Measurements from ENCODE around the gene ARPC4. TPM values are rescaled to one million over a fixed set of nuclear protein-coding genes. Genes with fewer than 3 reads are reported as not detected.

The ARPC4 gene
- total RNA-seq, 1 donor from 2014 or later, result 170 TPM

- DNase-seq, result no peak
- ATAC-seq, result no peak
- no peaks in the 10 kb centered on the region for H3K27me3 ChIP-seq (ENCODE audit: low read depth)
- H3K27ac ChIP-seq, result no peak overlapping the region
- peaks cover 3% of the 10 kb centered on the region for H3K4me1 ChIP-seq
- H3K9me3 ChIP-seq, result no peaks in the 10 kb centered on the region
- TF ChIP-seq, protein P1, sequence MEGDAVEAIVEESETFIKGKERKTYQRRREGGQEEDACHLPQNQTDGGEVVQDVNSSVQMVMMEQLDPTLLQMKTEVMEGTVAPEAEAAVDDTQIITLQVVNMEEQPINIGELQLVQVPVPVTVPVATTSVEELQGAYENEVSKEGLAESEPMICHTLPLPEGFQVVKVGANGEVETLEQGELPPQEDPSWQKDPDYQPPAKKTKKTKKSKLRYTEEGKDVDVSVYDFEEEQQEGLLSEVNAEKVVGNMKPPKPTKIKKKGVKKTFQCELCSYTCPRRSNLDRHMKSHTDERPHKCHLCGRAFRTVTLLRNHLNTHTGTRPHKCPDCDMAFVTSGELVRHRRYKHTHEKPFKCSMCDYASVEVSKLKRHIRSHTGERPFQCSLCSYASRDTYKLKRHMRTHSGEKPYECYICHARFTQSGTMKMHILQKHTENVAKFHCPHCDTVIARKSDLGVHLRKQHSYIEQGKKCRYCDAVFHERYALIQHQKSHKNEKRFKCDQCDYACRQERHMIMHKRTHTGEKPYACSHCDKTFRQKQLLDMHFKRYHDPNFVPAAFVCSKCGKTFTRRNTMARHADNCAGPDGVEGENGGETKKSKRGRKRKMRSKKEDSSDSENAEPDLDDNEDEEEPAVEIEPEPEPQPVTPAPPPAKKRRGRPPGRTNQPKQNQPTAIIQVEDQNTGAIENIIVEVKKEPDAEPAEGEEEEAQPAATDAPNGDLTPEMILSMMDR (IDR thresholded peaks at IDR 0.05), result no peak
- intact Hi-C loops (cut with DNase I), result no loop called here
- peaks cover 96% of the 10 kb centered on the region for H3K36me3 ChIP-seq
- no peak overlapping the region for H3K4me3 ChIP-seq
These were observed 7.3 kb upstream of the ARPC4 start for GRCh38 chr3:9785602-9786001.

DNA sequence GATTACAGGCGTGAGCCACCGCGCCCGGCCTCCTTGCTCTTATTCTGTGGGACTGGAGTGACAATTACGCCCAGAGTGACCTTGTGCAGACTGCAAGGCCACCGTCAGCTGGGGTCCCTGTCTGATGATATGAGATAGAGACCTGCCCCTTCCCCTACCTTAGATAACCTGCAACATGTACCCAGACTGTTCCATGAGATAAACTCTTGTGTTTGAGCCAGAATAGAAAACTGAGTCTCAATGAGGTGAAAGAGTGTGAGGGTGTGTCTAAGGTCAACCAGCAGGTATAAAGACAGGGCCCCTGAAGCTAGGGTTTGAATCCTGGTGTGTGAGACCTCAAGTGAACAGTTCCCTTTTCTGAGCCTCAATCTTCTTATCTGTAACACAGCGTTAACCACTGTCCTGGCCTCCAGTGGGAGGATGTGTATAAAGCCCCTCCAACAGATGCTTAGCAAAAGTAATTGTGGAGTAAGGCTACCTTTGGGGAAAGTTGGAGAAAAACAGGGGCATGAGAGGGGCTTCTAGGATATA, 6.6 kb upstream of the ARPC4 start:
- TF ChIP-seq, protein P1 (IDR thresholded peaks at IDR 0.05), result no peak
- intact Hi-C loops (cut with DNase I), result no loop called here
- Histone ChIP-seq H3K27me3 (ENCODE audit: low read depth) (no peaks in the 10 kb centered on the region), H3K9me3 (no peaks in the 10 kb centered on the region), H3K36me3 (peaks cover 95% of the 10 kb centered on the region), H3K27ac (no peak overlapping the region), H3K4me3 (no peak overlapping the region), H3K4me1 (peaks cover 7% of the 10 kb centered on the region)
- DNase-seq, result no peak
- ATAC-seq, result no peak

DNA sequence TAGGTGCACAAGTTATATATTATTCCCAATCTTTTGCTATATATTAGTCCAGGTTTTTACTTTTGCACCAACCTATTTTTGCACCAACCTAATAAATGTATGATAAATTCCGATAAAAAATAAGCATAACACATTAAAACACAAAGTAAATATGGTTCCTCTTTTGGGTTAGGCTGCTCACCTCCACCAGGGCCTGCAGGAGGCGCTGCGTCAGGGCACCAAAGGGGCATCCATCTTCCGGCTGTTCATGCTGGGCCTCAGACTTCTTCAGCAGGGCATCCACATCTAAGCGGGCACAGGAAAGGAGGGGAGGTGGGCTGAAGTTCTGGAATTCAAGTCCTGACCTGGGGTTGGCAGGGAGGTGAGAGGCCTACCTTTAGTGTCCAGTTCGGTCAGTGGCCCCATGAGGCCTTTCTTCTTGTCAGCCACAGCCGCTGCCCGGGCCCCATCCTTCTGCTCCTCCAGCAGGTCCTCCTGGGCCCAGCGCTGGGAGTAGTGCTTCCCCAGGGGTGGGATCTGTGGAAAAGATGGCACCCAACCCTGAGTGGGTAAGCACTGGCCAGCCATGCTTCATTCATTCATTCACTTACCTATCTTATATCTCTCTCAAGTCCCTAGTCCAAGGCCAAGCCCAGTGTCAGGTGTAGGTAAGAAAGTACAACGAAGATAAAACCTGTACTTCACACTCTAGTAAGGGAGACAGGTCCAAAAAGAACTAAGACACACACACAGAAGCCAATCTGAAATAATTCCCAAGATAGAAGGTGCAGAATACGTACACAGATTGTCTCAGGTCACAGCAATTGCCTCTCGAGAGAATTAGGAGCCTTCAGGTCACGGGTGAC, 5.8 kb upstream of the ARPC4 start:
- intact Hi-C loops (cut with DNase I), result no loop called here
- peaks cover 87% of the 10 kb centered on the region for H3K36me3 ChIP-seq
- no peaks in the 10 kb centered on the region for H3K27me3 ChIP-seq (ENCODE audit: low read depth)
- H3K4me1 ChIP-seq, result peaks cover 14% of the 10 kb centered on the region
- no peaks in the 10 kb centered on the region for H3K9me3 ChIP-seq
- no peak for DNase-seq
- no peak for ATAC-seq
- H3K27ac ChIP-seq, result no peak overlapping the region
- H3K4me3 ChIP-seq, result no peak overlapping the region
- TF ChIP-seq, protein P1 (IDR thresholded peaks at IDR 0.05), result peak; percentile 40

- Histone ChIP-seq H3K9me3 (no peaks in the 10 kb centered on the region), H3K36me3 (peaks cover 81% of the 10 kb centered on the region), H3K4me1 (peaks cover 14% of the 10 kb centered on the region), H3K27ac (no peak overlapping the region), H3K4me3 (no peak overlapping the region), H3K27me3 (ENCODE audit: low read depth) (no peaks in the 10 kb centered on the region)
- intact Hi-C loops (cut with DNase I), result no loop called here
- DNase-seq (no peak), ATAC-seq (no peak)
- TF ChIP-seq, protein P1 (IDR thresholded peaks at IDR 0.05), result no peak
These were observed 5.2 kb upstream of the ARPC4 start for GRCh38 chr3:9787714-9788113.

DNA sequence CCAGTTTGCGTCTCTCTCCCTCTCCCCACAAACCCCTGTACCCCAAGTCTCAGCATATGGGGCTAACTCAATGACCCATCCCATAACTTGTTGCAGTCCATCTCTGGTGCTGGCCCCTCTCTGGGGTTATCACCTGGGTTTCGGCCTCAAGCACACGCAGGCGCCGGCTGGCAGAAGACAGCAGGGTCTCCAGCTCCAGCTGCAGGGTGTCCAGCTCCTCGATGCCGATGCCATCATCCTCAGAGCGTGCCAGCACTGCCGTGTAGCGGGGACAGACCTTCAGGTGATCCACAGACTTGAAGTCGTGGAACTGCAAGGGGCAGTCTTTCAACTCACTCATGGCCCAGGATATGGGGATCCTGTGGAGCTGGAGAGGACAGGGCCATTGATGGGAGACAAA, 1.8 kb upstream of the ARPC4 start:
- TF ChIP-seq, protein P1 (IDR thresholded peaks at IDR 0.05), result no peak
- H3K27ac ChIP-seq, result peak overlapping the region; percentile 99
- peak overlapping the region; percentile 100 for H3K4me3 ChIP-seq
- intact Hi-C loops (cut with DNase I), result no loop called here
- H3K27me3 ChIP-seq (ENCODE audit: low read depth), result no peaks in the 10 kb centered on the region
- H3K9me3 ChIP-seq, result no peaks in the 10 kb centered on the region
- peaks cover 40% of the 10 kb centered on the region for H3K4me1 ChIP-seq
- ATAC-seq, result no peak
- DNase-seq, result no peak
- H3K36me3 ChIP-seq, result peaks cover 71% of the 10 kb centered on the region
